K562 treated with DMSO at 1 percent for 24 hours (cell line): ENCODE results near the gene PHF21A. TPM values are rescaled to one million over a fixed set of nuclear protein-coding genes. Genes with fewer than 3 reads are reported as not detected.

Experiments used
- total RNA-seq: library from RNA; unstranded; fragments of 300-600 nt; gene quantifications from 2 replicates; pipeline ENCODE4 v1.2.3, GENCODE V29; 2022; ENCODE audit warnings: low read depth; ENCODE audit not compliant: insufficient read depth

PHF21A gene
- 29.4 and 31.2 TPM in 2 replicates for total RNA-seq

DNA sequence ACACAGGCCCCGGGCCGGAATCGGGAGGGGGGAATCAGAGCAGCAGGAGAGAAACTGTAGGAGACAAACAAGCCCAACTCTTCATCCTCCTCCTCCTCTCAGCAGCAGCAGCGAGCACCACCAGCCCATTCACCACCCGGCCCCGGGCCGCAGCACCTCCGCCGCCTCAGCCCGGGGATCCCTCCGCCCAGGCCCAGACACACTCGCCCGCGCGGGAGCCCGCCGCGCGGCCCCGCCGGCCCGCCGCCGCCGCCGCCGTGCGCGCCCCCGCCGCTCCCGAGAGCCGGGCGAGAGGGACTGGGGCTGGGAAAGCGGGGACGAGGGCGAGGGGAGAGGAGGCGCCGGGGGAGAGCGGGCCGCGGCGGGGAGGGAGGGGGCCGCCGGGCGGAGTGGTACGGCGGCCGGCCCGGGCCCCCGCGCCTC is at the start of gene PHF21A:
Gene PHF21A (minus strand): TSS at position 154 of the 423 bp plus-strand sequence. CDS start 37,235 bp downstream, outside the sequence.

GRCh38 chr11:45922425-45923082 is 198.7 kb downstream of the PHF21A start, which contains the start of gene LARGE2:
Gene LARGE2 (plus strand): TSS chr11:45922656. CDS start chr11:45922883, 227 bp downstream.

GRCh38 chr11:45917623-45918330 is 203.5 kb downstream of the PHF21A start, which contains the start of gene PEX16:
Gene PEX16 (minus strand): TSS chr11:45917877. CDS start chr11:45917811, 66 bp downstream.

DNA sequence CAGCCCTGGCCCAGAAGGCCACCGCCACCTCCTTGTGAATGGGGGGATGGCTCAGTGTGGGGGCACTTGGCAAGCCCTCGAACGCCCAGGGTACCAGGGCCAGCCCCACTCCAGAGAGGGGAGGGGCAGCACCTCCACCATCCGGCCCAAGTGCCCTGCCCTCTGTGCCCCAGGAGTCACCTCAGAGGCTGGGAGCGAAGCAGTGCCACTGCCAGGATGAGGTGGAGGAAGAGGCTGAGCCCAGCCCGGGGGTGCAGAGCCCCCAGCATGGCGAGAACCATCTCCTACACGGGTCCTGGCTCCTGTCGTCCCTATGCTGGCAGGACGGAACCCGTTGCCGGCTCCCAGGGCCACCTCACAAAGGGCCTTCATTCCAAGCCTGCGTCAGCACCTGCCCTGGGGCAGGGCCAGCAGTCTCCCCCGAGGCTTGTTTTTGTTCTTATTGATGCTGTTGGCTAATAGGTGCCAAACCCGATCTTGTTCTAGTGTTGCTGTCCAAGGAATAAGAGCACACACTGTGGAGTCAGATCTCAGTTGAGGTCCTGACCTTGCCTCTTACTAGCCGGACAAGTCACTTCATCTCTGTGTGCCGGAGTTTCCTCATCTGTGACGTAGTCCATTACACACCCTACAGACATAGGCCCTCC is 214.2 kb downstream of the PHF21A start, which contains the start of gene FREY1:
Gene FREY1 (minus strand): TSS at position 307 of the 647 bp plus-strand sequence. CDS start 26 bp downstream, at position 281.

GRCh38 chr11:45885274-45885920 is 235.9 kb downstream of the PHF21A start, which contains the start of gene MAPK8IP1:
Gene MAPK8IP1 (plus strand): TSS chr11:45885651. CDS start chr11:45885821, 170 bp downstream.

Other genes with a start within 250 kb of the PHF21A start
- gene MAPK8IP1, start 235.8 kb downstream of the PHF21A start, total RNA-seq, result 8.8 and 8.9 TPM in 2 replicates
- gene FREY1, start 214.2 kb downstream of the PHF21A start, total RNA-seq, result 2.2 TPM in 1 of 2 replicates, not detected in the other
- 44.0 and 44.7 TPM in 2 replicates for gene PEX16, start 203.6 kb downstream of the PHF21A start, total RNA-seq
- gene LARGE2, start 198.8 kb downstream of the PHF21A start, total RNA-seq, result 7.0 and 8.7 TPM in 2 replicates
- gene CREB3L1, start 156.2 kb upstream of the PHF21A start, total RNA-seq, result 38.4 and 44.4 TPM in 2 replicates
- 112 and 116 TPM in 2 replicates for gene DGKZ, start 226.0 kb upstream of the PHF21A start, total RNA-seq